ENCODE measurements around the gene RASGRP2.

RASGRP2 gene

DNA sequence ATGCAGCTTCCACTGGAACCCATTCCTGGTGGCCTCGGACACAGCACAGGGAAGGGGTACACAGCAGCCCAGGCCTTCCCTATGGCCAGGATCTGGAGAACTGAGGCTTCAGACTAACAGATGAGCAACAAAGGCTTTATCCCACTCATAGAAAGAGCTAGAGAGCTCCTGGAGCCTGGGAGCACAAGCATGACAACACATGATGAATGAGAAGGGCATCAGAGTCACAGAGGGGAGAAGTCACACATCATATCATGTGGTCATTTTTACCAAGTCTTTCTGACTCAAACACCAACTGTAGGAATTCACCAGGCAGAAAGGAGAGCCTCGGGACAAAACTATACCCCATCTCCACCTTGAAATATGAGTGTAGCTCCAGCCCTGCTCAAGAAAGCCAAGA is 64.1 kb downstream of the RASGRP2 start:
- TF ChIP-seq, protein P1, sequence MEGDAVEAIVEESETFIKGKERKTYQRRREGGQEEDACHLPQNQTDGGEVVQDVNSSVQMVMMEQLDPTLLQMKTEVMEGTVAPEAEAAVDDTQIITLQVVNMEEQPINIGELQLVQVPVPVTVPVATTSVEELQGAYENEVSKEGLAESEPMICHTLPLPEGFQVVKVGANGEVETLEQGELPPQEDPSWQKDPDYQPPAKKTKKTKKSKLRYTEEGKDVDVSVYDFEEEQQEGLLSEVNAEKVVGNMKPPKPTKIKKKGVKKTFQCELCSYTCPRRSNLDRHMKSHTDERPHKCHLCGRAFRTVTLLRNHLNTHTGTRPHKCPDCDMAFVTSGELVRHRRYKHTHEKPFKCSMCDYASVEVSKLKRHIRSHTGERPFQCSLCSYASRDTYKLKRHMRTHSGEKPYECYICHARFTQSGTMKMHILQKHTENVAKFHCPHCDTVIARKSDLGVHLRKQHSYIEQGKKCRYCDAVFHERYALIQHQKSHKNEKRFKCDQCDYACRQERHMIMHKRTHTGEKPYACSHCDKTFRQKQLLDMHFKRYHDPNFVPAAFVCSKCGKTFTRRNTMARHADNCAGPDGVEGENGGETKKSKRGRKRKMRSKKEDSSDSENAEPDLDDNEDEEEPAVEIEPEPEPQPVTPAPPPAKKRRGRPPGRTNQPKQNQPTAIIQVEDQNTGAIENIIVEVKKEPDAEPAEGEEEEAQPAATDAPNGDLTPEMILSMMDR (IDR thresholded peaks at IDR 0.05; ENCODE audit: insufficient read depth, low read depth, low read length, missing control alignments), result no peak
- no peak for DNase-seq (ENCODE audit: low read depth)
- no peak overlapping the region for H3K4me3 ChIP-seq (ENCODE audit: low read depth, low read length)

DNA sequence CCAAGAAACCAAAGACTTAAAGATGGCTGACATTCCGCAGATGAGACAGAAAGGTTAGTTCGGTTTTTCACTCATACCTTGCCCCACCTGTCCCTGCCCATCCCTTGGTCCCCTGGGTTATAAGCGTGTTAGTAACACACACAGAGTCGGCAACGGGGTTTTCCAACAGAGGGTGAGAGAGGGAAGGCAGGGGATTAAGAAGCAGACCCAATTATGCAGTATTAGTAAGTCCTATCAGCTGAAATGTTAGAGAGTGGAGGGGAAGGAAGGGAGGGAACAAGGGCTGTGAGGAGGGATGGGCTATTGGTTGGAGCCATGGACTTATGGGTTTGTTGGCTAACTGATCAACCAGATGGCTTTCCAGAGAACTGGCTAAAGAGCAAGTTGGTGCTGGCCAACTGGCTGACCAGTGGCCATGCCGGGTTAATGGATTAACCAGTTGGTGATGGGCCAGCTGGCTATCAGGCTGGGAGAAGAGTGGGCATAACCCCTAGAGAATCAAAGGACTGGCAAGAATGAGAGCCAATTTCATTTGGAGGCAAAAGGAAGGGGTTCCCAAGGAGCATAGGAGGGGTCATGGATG is 66.4 kb downstream of the RASGRP2 start:
- no peak for DNase-seq (ENCODE audit: low read depth)
- TF ChIP-seq, protein P1 (IDR thresholded peaks at IDR 0.05; ENCODE audit: insufficient read depth, low read depth, low read length, missing control alignments), result no peak
- no peak overlapping the region for H3K4me3 ChIP-seq (ENCODE audit: low read depth, low read length)
